Measurements from ENCODE around the gene C2orf49.

GRCh38 chr2:105379741-105380186, 42.4 kb downstream of the C2orf49 start:
- no peak for TF ChIP-seq CTCF (conservative IDR thresholded peaks at IDR 0.05)
- no peak for TF ChIP-seq ZFX (IDR thresholded peaks at IDR 0.05)
